ENCODE measurements around the gene KIF13A.

The KIF13A gene

DNA sequence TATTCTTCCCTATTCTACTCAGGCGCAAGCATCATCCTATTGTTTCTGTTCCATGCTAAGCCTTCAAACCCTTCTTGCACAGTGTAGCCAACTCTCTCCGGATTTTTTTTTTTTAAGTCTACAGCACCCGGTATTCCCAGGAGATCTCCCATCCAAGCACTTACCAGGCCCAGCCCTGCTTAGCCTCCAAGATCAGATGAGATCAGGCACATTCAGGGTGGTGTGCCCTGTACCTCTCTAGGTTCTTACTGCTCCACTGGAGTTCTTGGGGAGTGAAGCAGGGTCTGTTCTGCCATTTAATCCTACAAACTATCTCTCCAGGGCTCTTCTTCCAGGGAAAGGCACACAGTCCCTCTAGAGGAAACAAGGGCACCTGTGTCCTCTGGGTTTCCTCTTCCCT, 265.8 kb downstream of the KIF13A start:
- no peak for DNase-seq (ENCODE audit: low read depth)

DNA sequence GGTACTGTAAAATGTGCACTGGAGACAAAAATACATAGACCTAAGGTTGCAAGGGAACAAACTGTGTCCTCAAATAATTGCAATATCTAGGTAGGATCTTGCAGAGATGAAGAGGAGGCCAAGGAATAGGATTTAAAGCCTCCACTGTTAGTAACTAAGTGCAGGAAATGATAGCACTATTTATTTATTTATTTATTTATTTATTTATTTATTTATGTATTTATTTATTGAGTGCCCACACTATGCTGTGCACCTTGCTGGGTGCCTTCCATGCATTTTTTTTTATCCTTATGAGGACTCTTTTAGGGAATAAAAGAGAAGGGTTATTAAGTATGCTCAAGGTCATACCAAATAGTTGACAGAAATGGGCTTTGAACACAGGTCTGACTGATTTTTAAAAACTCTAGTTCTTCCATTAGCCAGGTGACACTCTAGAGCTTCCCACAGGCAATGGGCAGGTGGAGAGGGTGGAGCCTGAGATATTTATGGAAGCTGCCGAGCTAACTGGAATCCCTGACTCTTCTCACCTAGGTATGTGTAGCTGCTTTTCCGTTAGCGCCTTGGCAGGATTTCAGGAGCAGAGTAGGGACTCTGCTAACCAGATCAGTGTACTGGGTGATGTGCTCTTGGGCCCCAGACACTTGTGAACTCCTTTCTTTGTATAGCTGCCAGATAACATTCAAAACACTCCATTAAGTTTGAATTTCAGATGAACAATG, 268.0 kb downstream of the KIF13A start:
- DNase-seq (ENCODE audit: low read depth): no peak

DNA sequence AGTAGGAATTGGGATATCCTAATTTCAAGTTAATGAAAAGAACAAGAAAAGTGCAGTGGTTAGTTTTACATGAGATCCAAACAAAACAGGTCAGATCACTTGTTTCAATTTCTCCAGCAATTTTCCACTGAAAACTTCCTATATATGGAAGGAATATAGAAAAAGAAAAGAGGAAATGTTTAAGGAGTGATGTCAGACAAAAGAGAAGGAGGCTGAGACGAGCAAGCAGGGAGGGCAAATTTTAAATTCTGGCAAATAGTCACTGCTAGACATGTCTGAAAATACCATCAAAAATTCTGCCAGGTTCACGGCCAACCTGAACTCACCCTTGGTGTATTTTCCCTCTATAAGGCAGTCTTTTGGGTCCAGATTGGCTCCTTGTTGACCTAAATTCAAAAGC, 271.2 kb downstream of the KIF13A start:
- DNase-seq (ENCODE audit: low read depth): no peak

DNA sequence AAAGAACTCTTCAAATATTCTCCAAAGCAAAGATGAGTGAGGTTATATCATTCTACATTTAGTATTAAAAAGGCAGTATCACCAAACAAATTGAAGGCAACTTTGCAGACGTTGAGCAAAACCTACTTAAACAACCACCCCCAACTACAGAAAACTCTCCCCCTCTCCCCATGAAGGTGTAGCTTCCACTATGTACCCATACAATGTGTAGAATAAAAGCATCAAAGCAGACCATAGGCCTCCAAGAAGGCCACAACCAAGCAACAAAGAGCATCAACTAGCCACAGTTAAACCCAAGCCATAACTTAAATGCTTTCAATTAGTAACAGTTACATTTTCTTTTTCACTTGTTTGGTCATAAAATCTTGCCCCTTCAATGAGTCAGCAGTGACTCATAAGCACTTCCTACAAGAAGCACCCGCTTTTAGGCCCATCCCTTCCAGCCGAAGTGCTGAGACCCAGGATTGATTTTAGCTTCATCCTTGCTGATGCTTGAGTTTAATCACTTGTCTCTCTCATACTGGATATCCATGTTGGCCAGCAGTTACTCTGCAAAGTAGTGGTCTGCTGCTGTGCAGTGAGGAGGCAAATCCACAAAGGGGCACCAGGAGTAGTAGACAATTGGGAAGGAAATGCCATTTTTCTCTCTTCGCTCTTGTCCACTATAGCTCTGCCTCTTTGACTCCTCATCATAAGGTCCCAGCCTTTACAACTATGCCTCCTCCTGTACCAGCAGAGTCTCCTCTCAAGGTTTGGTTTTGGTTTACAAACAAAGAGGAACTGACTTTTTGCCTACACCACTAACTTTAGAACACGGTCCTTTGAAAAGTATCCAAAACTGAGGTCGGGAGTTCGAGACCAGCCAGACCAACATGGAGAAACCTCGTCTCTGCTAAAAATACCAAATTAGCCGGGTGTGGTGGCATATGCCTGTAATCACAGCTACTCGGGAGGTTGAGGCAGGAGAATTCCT, 272.3 kb downstream of the KIF13A start:
- DNase-seq (ENCODE audit: low read depth): no peak

DNA sequence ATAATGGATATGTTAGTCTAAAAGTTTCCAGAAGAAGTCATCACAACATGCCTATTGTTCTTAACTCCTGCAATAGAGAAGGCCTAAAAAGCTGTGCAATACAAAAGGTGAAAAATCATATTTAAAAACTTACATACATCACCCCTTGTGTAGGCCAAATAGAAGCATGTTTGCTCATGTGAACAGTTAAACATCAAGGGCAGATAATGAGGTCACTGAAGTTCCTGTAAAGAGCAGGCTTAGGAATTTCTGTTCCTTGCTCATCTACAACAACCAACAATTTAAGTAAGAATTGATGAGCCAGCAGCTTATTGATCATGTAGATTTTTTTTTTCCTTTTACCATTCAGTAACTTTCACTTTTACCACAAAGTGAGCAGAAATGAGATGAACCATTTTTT, 273.3 kb downstream of the KIF13A start:
- no peak for DNase-seq (ENCODE audit: low read depth)

DNA sequence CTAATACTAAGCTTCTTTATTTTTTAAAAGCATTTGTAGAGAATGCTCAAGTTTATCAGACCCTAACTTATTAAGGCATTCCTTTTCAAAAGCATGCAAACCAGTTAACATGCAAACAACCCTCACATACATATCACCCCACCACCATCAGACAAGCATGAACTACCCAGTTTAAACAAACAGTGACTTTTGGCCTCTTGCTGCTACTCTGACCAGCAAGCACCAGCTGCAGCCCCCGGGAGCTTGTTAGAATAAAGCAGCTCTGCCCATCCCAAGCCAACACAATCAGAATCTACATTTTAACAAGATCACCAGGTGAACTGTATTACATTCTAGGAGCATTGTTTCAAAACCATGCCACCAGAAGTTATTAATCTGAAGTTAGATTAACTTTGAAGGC, 274.9 kb downstream of the KIF13A start:
- no peak for DNase-seq (ENCODE audit: low read depth)

DNA sequence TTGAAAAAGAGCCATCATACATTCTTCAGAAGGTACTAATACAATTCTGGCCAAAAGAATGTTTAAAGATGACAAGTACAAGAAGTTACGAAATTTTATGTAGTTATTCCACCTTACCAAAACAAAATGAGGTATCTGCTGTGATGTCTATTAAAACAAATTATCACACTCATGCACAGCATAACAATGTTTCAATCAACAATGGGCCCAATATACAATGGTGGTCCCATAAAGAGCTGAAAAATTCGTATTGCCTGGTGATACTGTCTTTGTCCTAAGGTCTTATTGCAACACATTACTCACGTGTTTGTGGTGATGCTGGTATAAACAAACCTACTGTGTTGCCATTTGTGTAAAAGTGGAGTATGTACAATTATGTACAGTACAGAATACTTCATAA, 277.1 kb downstream of the KIF13A start:
- DNase-seq (ENCODE audit: low read depth): no peak

DNA sequence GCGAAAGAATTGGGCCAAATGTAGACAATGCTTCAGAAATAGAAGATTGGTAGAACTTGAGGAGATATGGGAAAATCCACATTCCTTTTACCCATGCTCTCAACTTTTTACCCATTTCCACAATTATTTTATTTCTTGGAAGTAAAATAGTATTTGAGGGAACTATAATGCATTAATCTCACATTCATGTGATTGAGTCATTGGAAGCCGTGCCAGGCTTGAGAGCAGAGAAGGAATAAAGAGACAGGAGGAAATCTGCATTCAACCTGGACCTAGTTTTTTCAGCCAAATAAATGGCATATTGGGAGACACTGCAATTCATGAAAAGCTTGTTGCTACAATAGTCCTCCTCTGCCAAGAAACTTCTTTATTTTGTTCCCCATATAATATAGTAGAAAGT, 278.0 kb downstream of the KIF13A start:
- no peak for DNase-seq (ENCODE audit: low read depth)
